SK-N-MC (cell line): Measurements from ENCODE around the gene ZNF428.

Source experiments
- EZH2 ChIP-seq: fragments of 200-600 bp; sonication (generic); IDR thresholded peaks from one replicate; pipeline ENCODE4 v1.6.1; 2017; ENCODE audit warnings: antibody characterized with exemption
- POLR2AphosphoS5 ChIP-seq: IDR thresholded peaks from 2 replicates; pipeline ENCODE4 v1.6.1; 2012; ENCODE audit warnings: mild to moderate bottlenecking, low read depth, low read length, borderline replicate concordance

GRCh38 chr19:43660301-43660970, 41.0 kb upstream of the ZNF428 start:
- TF ChIP-seq EZH2, result no peak
- no peak for TF ChIP-seq POLR2AphosphoS5
